GM23338 (cell line): ENCODE data around the gene WDR45B. TPM values are rescaled to one million over a fixed set of nuclear protein-coding genes. Genes with fewer than 3 reads are reported as not detected.

Experiments
- ATAC-seq: fragments of 200-7000 bp; cut with Tn5 transposase; 3 replicates; pipeline ENCODE4 v1.9.1; 2020
- DNase-seq: peaks from one replicate; pipeline ENCODE4 v3.0.0-alpha.2; 2015; ENCODE audit warnings: low spot score
- H2AFZ ChIP-seq: fragments of 200-600 bp; sonication (generic); 2 replicates; pipeline ENCODE4 v1.8.0; 2016; ENCODE audit warnings: antibody characterized with exemption, mild to moderate bottlenecking, moderate library complexity
- H3F3A ChIP-seq: fragments of 200-600 bp; sonication (generic); replicated peaks from 2 replicates; pipeline ENCODE4 v1.8.0; 2017; ENCODE audit warnings: antibody characterized with exemption, mixed run types, low read depth
- H3K27ac ChIP-seq: fragments of 200-600 bp; sonication (generic); 2 replicates; pipeline ENCODE4 v1.6.1; 2016; ENCODE audit warnings: low read depth
- H3K27me3 ChIP-seq: fragments of 200-600 bp; sonication (generic); 2 replicates; pipeline ENCODE4 v1.8.0; 2016; ENCODE audit warnings: mild to moderate bottlenecking, mixed run types, moderate library complexity; ENCODE audit not compliant: insufficient read depth
- H3K36me3 ChIP-seq: fragments of 200-600 bp; sonication (generic); 2 replicates; pipeline ENCODE4 v1.8.0; 2016; ENCODE audit warnings: mild to moderate bottlenecking; ENCODE audit not compliant: insufficient read depth
- H3K4me1 ChIP-seq: fragments of 200-600 bp; sonication (generic); 2 replicates; pipeline ENCODE4 v1.8.0; 2016; ENCODE audit warnings: mild to moderate bottlenecking, moderate library complexity; ENCODE audit not compliant: insufficient read depth
- H3K4me2 ChIP-seq: fragments of 200-600 bp; sonication (generic); 2 replicates; pipeline ENCODE4 v1.7.1; 2017; ENCODE audit warnings: mixed run types
- H3K4me3 ChIP-seq: fragments of 200-600 bp; sonication (generic); 2 replicates; pipeline ENCODE4 v1.6.1; 2016; ENCODE audit warnings: mixed run types
- H3K79me2 ChIP-seq: fragments of 200-600 bp; sonication (generic); replicated peaks from 2 replicates; pipeline ENCODE4 v1.8.0; 2017; ENCODE audit warnings: mild to moderate bottlenecking; ENCODE audit not compliant: insufficient read depth
- H3K9me2 ChIP-seq: fragments of 200-600 bp; sonication (generic); 2 replicates; pipeline ENCODE4 v1.8.0; 2017; ENCODE audit not compliant: insufficient read depth
- H4K20me1 ChIP-seq: fragments of 200-600 bp; sonication (generic); replicated peaks from 2 replicates; pipeline ENCODE4 v1.8.0; 2017; ENCODE audit warnings: mild to moderate bottlenecking; ENCODE audit not compliant: insufficient read depth
- H3K27ac Mint-ChIP-seq: 2 replicates; pipeline ENCODE4 v1.8.0; 2020; ENCODE audit warnings: inconsistent platforms, mild to moderate bottlenecking, moderate library complexity, mixed read lengths
- H3K27me3 Mint-ChIP-seq: 3 replicates; pipeline ENCODE4 v1.8.0; 2022; ENCODE audit warnings: low read depth, mild to moderate bottlenecking, moderate library complexity, mixed read lengths, inconsistent platforms; ENCODE audit not compliant: insufficient read depth, poor library complexity
- H3K36me3 Mint-ChIP-seq: 3 replicates; pipeline ENCODE4 v1.8.0; 2021; ENCODE audit warnings: low read depth, mild to moderate bottlenecking, inconsistent platforms, moderate library complexity, mixed read lengths
- H3K4me1 Mint-ChIP-seq: 3 replicates; pipeline ENCODE4 v1.8.0; 2020; ENCODE audit warnings: mild to moderate bottlenecking, inconsistent platforms, mixed read lengths
- H3K4me3 Mint-ChIP-seq: 3 replicates; pipeline ENCODE4 v1.8.0; 2021; ENCODE audit warnings: moderate library complexity, mild to moderate bottlenecking, inconsistent platforms, mixed read lengths
- H3K9me3 Mint-ChIP-seq: 3 replicates; pipeline ENCODE4 v1.8.0; 2020; ENCODE audit warnings: moderate library complexity, mild to moderate bottlenecking, inconsistent platforms, mixed read lengths
- CREB1 ChIP-seq: fragments of 250-450 bp; sonication (Bioruptor Pico); IDR thresholded peaks from 2 replicates; pipeline ENCODE4 v1.5.0; 2020; ENCODE audit warnings: low read depth, mild to moderate bottlenecking, moderate library complexity
- CTCF ChIP-seq, 2 experiments: fragments of 200-600 bp in 1 of 2; sonication (generic) in 1 of 2; conservative IDR thresholded peaks; 2 replicates each; pipeline versions ENCODE4 v1.5.1 to v1.6.1; 2016 to 2017; ENCODE audit warnings: antibody characterized with exemption in 2 of 2, low read depth in 2 of 2, mild to moderate bottlenecking in 2 of 2, moderate library complexity in 1 of 2
- EZH2 ChIP-seq: fragments of 200-600 bp; sonication (generic); IDR thresholded peaks from one replicate; pipeline ENCODE4 v1.8.0; 2017; ENCODE audit warnings: antibody characterized with exemption, mild to moderate bottlenecking, low read depth; ENCODE audit not compliant: unreplicated experiment
- NANOG ChIP-seq: IDR thresholded peaks from 2 replicates; pipeline ENCODE4 v1.6.1; 2016; ENCODE audit warnings: antibody characterized with exemption, borderline replicate concordance
- POLR2AphosphoS5 ChIP-seq: IDR thresholded peaks from 2 replicates; pipeline ENCODE4 v1.6.1; 2016; ENCODE audit warnings: antibody characterized with exemption, low read depth
- REST ChIP-seq: IDR thresholded peaks from one replicate; pipeline ENCODE4 v1.6.1; 2018; ENCODE audit warnings: antibody characterized with exemption; ENCODE audit not compliant: unreplicated experiment
- STAT1 ChIP-seq: IDR thresholded peaks from one replicate; pipeline ENCODE4 v1.6.1; 2016; ENCODE audit warnings: antibody characterized with exemption; ENCODE audit not compliant: unreplicated experiment
- polyA plus RNA-seq: library from polyadenylated mRNA; unstranded; fragments of >200 nt; fragmentation: Nextera tagmentation; extraction: Ambion mirVana; gene quantifications from 2 replicates; pipeline ENCODE4 v1.2.1, GENCODE V29; 2016
- total RNA-seq: library from RNA; depleted of rRNA; stranded (reverse); fragments of >200 nt; shearing (Covaris generic); gene quantifications from 2 replicates; pipeline ENCODE4 v1.2.3, GENCODE V29; 2014
- TF ChIP-seq, protein P1 (sequence below): IDR thresholded peaks from 2 replicates; pipeline ENCODE4 v1.6.1; 2016; ENCODE audit warnings: antibody characterized with exemption

Gene WDR45B
- total and polyA plus RNA-seq, 2 experiments from 2014 or later, result 69.4 to 96.4 TPM

- peaks cover 15% of the 10 kb centered on the region for H3K27me3 Mint-ChIP-seq
These were observed 16.0 kb upstream of the WDR45B start for GRCh38 chr17:82664276-82664575.

GRCh38 chr17:82663381-82664275 is 15.4 kb upstream of the WDR45B start:
- no peaks in the 10 kb centered on the region for H3K36me3 ChIP-seq
- no peak overlapping the region for H2AFZ ChIP-seq
- peaks cover 5% of the 10 kb centered on the region; the same call in 1 of the 3 replicates for H3K9me3 Mint-ChIP-seq
- no peak overlapping the region for H3K27ac Mint-ChIP-seq
- peaks cover 2% of the 10 kb centered on the region; the same call in 2 of the 3 replicates for H3K4me1 Mint-ChIP-seq
- TF ChIP-seq POLR2AphosphoS5 (no peak), EZH2 (no peak), STAT1 (no peak), NANOG (no peak), REST (no peak), CTCF (conservative IDR thresholded peaks at IDR 0.05; ENCODE audit: low read depth in 2 of 2) (no peak)
- TF ChIP-seq, protein P1, sequence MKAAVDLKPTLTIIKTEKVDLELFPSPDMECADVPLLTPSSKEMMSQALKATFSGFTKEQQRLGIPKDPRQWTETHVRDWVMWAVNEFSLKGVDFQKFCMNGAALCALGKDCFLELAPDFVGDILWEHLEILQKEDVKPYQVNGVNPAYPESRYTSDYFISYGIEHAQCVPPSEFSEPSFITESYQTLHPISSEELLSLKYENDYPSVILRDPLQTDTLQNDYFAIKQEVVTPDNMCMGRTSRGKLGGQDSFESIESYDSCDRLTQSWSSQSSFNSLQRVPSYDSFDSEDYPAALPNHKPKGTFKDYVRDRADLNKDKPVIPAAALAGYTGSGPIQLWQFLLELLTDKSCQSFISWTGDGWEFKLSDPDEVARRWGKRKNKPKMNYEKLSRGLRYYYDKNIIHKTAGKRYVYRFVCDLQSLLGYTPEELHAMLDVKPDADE, result no peak
- H3K79me2 ChIP-seq, result no peaks in the 10 kb centered on the region
- no peak overlapping the region for H3K27ac ChIP-seq
- H3K27me3 Mint-ChIP-seq, result peaks cover 15% of the 10 kb centered on the region
- H3K36me3 Mint-ChIP-seq, result no peaks in the 10 kb centered on the region; the same call in 2 of the 3 replicates
- no peaks in the 10 kb centered on the region for H3K4me1 ChIP-seq
- DNase-seq, result no peak
- H3F3A ChIP-seq, result no peaks in the 10 kb centered on the region
- no peaks in the 10 kb centered on the region for H3K27me3 ChIP-seq
- ATAC-seq, result no peak
- no peaks in the 10 kb centered on the region for H4K20me1 ChIP-seq
- no peak overlapping the region for H3K4me3 Mint-ChIP-seq
- no peaks in the 10 kb centered on the region for H3K9me2 ChIP-seq
- H3K4me3 ChIP-seq, result no peak overlapping the region
- no peak overlapping the region for H3K4me2 ChIP-seq

More at GRCh38 chr17:82664276-82664575, 16.0 kb upstream of the WDR45B start:
- Histone ChIP-seq H3K4me1 (no peaks in the 10 kb centered on the region), H2AFZ (no peak overlapping the region), H3K27ac (no peak overlapping the region), H3K4me3 (no peak overlapping the region), H4K20me1 (no peaks in the 10 kb centered on the region), H3K36me3 (no peaks in the 10 kb centered on the region), H3F3A (no peaks in the 10 kb centered on the region), H3K27me3 (no peaks in the 10 kb centered on the region), H3K4me2 (no peak overlapping the region), H3K9me2 (no peaks in the 10 kb centered on the region), H3K79me2 (no peaks in the 10 kb centered on the region)
- Mint-ChIP-seq H3K4me1 (peaks cover 4% of the 10 kb centered on the region; the same call in 2 of the 3 replicates), H3K36me3 (no peaks in the 10 kb centered on the region; the same call in 2 of the 3 replicates), H3K27ac (no peak overlapping the region), H3K9me3 (peaks cover 5% of the 10 kb centered on the region; the same call in 1 of the 3 replicates), H3K4me3 (no peak overlapping the region)
- TF ChIP-seq CTCF (conservative IDR thresholded peaks at IDR 0.05; ENCODE audit: low read depth in 2 of 2) (no peak), CREB1 (no peak), EZH2 (no peak), POLR2AphosphoS5 (no peak), STAT1 (no peak)
- TF ChIP-seq, protein P1, result no peak
- no peak for ATAC-seq
- no peak for DNase-seq
